Measurements from ENCODE around the gene ZNF101.

The ZNF101 gene

DNA sequence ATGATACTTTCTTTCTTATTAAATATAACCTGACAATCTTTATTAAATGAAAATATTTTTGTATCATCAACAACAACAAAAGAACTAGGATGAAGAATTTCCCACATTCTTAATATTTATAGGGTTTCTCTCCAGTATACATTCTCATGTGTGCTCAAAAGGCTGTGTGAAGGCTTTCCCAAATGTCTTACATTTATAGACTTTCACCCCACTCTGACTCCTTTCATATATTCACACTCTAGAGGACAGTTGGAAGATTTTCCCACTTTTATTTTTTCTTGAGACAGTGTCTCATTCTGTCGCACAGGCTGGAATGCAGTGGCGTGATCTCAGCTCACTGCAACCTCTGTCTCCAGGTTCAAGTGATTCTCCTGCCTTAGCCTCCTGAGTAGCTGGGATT lies 41.9 kb downstream of the ZNF101 start:
- DNase-seq: no peak

DNA sequence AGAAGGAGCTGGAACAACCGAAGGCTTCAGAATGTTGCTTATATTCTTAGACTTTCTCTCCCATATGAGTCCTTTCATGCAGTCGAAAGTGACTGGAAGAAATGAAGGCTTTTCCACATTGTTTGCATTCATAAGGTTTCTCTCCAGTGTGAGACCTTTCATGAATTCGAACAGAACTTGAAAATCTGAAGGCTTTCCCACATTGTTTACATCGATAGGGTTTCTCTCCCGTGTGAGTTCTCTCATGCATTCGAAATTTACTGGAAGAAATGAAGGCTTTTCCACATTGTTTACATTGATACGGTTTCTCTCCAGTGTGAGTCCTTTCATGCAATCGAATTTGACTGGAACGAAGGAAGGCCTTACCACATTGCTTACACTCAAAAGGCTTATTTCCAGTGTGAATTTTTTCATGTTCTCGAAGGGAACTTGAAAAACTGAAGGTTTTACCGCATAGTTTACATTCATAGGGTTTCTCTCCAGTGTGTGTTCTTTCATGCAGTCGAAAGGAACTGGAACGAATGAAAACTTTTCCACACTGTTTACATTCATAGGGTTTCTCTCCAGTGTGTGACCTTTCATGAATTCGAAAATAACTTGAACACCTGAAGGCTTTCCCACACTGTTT lies 42.8 kb downstream of the ZNF101 start:
- DNase-seq: no peak

DNA sequence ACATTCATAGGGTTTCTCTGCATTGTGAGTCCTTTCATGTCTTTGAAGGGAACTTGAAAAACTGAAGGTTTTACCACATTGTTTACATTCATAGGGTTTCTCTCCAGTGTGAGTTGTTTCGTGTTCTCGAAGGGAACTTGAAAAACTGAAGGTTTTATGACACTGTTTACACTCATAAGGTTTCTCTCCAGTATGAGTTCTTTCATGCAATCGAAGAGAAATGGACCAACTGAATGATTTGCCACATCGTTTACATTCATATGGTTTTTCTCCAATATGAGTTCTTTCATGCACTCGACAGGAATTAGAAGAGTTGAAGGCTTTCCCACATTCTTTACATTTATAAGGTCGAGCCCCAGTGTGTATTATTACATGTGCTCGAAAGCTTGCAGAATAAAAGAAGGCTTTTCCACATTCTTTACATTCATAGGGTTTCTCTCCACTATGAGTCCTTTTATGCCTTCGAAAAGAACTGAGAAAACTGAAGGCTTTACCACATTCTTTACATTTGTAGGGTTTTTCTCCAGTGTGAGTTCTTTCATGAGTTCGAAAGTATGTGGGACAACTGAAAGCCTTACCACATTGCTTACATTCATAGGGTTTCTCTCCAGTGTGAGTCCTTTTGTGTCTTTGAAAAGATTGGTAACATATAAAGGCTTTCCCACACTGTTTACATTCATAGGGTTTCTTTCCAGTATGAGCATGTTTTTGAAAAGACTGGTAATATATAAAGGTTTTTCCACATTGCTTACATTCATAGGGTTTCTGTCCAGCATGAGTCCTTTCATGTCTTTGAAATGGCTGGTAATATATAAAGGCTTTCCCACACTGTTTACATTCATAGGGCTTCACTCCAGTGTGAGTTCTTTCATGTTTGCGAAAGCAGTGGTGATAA lies 43.5 kb downstream of the ZNF101 start:
- DNase-seq: no peak

DNA sequence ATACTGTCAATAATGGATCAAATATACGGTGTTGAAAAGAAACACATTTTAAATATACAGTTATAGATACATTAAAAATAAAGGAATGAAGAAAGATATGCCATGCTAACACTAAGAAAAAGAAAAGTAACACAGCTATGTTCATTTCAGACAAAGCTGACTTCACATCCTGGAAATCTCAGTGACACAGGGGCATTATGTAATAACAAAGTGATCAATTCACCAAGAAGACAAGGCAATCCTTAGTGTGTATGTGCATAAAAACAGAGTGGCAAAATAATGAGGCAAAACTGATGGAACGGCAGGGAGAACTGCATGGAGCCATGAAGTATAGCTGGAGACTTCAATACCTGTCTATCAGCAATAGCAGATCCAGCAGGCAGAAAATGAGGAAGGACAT lies 51.2 kb downstream of the ZNF101 start:
- DNase-seq: no peak

DNA sequence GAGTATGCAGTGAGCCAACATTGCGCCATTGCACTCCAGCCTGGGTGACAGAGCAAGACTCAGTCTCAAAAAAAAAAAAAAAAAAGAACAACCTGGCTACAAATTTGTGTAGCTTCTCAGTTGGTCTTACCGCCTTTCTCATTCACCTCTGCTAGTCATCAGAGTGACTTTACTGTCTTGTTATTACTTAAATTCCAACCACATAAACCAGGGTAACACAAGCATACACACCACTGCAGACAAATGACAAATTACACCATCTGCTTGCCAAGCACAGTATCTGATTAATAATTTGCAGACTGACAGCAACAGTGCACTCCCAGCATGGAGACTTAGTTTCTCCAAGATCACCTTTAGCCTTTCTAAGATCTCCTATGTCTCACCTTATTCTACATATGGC lies 53.3 kb downstream of the ZNF101 start:
- no peak for DNase-seq

DNA sequence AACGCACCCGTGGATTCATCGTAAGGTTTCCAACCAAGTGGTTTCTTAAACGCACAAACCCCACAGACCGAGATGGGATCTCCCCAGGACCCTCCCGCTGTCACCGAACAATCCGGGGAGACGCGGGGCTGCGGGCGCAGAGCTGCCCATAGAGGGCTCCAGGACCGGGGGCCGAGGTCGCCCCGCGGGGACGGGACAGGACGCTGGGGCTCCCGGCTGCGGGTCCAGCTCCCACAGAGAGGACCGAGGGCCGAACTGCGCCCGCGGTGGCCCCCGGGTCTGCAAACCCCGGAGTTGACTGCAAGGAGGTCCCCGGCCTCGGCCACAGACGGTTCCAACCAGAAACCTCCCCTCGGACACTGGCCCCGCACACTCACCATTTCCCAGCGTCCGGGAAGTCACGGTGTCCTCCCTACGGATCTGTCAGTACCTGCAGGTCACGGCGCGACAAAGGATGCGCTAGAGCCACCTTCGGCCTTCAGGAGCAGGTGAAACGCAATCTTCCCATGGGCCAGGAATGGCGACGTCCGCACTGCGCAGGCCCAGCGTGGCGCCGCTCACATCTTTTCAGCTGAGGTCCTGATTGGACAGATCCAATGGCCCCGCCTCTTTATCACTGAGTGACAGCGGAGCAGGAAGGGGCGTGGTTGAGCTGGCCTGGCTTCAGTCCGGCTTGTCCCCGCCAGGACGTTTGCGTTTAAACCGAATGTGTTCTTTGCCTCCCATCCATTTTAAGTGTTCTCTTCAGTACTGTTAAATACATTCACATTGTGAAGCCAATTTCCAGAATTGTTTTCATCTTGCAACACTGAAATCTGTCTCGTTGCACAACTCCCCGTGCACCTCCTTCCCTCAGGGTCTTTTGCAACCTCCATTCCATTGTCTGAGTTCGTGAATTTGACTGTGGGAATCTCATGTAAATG lies 64.2 kb downstream of the ZNF101 start, which contains the start of gene ZNF14:
Gene ZNF14, minus strand, starts transcription at position 534 of the 923 bp plus-strand sequence. Its CDS starts 154 bp downstream, at position 380.
- DNase-seq: peak; percentile 37 to 96 (median 86)

All from hypothalamus (tissue), 51 donors.